ENCODE data around the gene GALNT1.

Gene GALNT1

DNA sequence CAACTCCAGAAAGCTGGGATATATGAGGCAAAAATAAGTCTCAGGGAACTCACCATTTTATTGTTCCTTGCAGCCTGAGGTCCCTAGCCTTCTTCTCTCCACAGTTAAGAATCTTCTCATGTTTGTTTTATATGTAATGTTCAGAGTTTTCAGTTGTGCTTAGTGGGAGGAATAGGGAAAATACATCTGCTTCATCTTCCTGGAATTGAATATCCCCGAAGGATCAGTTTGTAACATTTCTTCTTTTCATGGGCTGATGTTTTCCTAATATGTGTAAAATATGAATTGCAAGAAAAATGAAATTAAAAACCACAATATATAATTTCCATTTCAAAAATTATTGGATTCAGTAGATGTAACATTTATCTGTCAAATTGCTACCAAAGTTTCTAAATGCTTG is 8.0 kb downstream of the GALNT1 start:
- Histone ChIP-seq H3K9ac (ENCODE audit: low read length) (no peak overlapping the region), H3K4me2 (ENCODE audit: low read depth, low read length, poor library complexity, severe bottlenecking) (no peak overlapping the region), H2AFZ (ENCODE audit: low read depth, low read length, severe bottlenecking) (no peak overlapping the region), H3K9me3 (ENCODE audit: insufficient read depth, low read length) (no peaks in the 10 kb centered on the region), H3F3A (ENCODE audit: insufficient read depth) (no peaks in the 10 kb centered on the region), H3K27ac (ENCODE audit: low read depth, low read length) (no peak overlapping the region), H3K9me2 (replicated peaks; ENCODE audit: insufficient read depth, low read length) (no peaks in the 10 kb centered on the region), H3K79me2 (ENCODE audit: insufficient read depth, low read length) (peaks cover 17% of the 10 kb centered on the region), H3K4me3 (ENCODE audit: insufficient read depth, low read length, poor library complexity, severe bottlenecking) (no peak overlapping the region), H4K20me1 (ENCODE audit: low read depth, low read length) (peaks cover 11% of the 10 kb centered on the region; the same call in 1 of the 2 replicates), H3K27me3 (ENCODE audit: low read length) (no peaks in the 10 kb centered on the region), H3K36me3 (ENCODE audit: low read length) (0 out of 2 replicates have a peak, but pooled peaks cover 5% of the 10 kb centered on the region)
- no peak for TF ChIP-seq EZH2phosphoT487 (conservative IDR thresholded peaks at IDR 0.05; ENCODE audit: low read length)
- TF ChIP-seq, protein P1, sequence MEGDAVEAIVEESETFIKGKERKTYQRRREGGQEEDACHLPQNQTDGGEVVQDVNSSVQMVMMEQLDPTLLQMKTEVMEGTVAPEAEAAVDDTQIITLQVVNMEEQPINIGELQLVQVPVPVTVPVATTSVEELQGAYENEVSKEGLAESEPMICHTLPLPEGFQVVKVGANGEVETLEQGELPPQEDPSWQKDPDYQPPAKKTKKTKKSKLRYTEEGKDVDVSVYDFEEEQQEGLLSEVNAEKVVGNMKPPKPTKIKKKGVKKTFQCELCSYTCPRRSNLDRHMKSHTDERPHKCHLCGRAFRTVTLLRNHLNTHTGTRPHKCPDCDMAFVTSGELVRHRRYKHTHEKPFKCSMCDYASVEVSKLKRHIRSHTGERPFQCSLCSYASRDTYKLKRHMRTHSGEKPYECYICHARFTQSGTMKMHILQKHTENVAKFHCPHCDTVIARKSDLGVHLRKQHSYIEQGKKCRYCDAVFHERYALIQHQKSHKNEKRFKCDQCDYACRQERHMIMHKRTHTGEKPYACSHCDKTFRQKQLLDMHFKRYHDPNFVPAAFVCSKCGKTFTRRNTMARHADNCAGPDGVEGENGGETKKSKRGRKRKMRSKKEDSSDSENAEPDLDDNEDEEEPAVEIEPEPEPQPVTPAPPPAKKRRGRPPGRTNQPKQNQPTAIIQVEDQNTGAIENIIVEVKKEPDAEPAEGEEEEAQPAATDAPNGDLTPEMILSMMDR (IDR thresholded peaks at IDR 0.05; ENCODE audit: insufficient read depth, low read length, poor library complexity, severe bottlenecking) = no peak

DNA sequence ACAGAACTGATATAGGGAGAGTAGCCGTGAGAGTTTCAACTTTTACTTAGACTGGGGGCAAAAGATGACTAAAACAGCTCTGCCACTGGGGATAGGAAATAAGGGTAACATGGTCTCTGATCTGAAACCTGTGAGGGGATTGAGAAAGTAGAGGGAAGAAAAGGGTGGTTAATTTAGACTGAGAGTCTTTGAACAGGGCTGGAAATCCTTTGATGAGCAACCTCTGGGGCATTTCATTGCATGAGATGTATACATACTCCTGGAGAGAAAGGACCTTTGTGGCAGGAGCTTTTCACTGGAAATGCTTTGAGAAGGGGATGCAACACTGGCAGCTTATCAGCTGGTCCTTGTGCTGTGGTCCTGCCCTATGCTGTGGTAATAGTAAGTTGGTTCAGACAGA is 9.4 kb downstream of the GALNT1 start:
- TF ChIP-seq EZH2phosphoT487 (conservative IDR thresholded peaks at IDR 0.05; ENCODE audit: low read length) = no peak
- TF ChIP-seq, protein P1 (IDR thresholded peaks at IDR 0.05; ENCODE audit: insufficient read depth, low read length, poor library complexity, severe bottlenecking) = no peak
- H3K4me2 ChIP-seq (ENCODE audit: low read depth, low read length, poor library complexity, severe bottlenecking) = no peak overlapping the region
- no peaks in the 10 kb centered on the region for H3F3A ChIP-seq (ENCODE audit: insufficient read depth)
- no peaks in the 10 kb centered on the region for H3K36me3 ChIP-seq (ENCODE audit: low read length)
- H4K20me1 ChIP-seq (ENCODE audit: low read depth, low read length) = peaks cover 11% of the 10 kb centered on the region; the same call in 1 of the 2 replicates
- H2AFZ ChIP-seq (ENCODE audit: low read depth, low read length, severe bottlenecking) = no peak overlapping the region
- no peaks in the 10 kb centered on the region for H3K9me2 ChIP-seq (replicated peaks; ENCODE audit: insufficient read depth, low read length)
- no peak overlapping the region for H3K4me3 ChIP-seq (ENCODE audit: insufficient read depth, low read length, poor library complexity, severe bottlenecking)
- H3K79me2 ChIP-seq (ENCODE audit: insufficient read depth, low read length) = peaks cover 18% of the 10 kb centered on the region
- no peak overlapping the region for H3K9ac ChIP-seq (ENCODE audit: low read length)
- no peaks in the 10 kb centered on the region for H3K27me3 ChIP-seq (ENCODE audit: low read length)
- no peaks in the 10 kb centered on the region for H3K9me3 ChIP-seq (ENCODE audit: insufficient read depth, low read length)
- H3K27ac ChIP-seq (ENCODE audit: low read depth, low read length) = no peak overlapping the region

DNA sequence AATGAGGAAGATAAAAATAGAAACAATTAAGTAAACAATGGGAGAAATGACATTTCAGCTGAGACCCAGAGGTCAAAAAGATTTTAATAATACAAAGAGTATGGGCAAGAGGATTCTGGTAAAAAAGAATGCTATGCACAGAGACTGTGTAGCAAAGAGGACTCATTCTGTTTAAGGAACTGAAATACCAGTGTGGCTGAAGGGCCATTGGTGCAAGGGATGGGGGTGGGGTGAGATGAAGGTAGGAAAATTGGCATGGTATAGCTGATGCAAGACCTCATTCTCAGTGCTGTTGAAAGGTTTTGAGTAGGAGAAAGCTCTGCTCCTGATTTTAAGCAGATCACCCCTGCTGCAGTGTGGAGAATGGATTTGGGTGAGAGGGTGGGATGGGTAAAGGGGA is 10.8 kb downstream of the GALNT1 start:
- Histone ChIP-seq H4K20me1 (ENCODE audit: low read depth, low read length) (peaks cover 11% of the 10 kb centered on the region; the same call in 1 of the 2 replicates), H3K79me2 (ENCODE audit: insufficient read depth, low read length) (peaks cover 21% of the 10 kb centered on the region), H3K9me3 (ENCODE audit: insufficient read depth, low read length) (no peaks in the 10 kb centered on the region), H3K36me3 (ENCODE audit: low read length) (no peaks in the 10 kb centered on the region), H3K4me3 (ENCODE audit: insufficient read depth, low read length, poor library complexity, severe bottlenecking) (no peak overlapping the region), H3K4me2 (ENCODE audit: low read depth, low read length, poor library complexity, severe bottlenecking) (peak overlapping the region; percentile 2), H3K27ac (ENCODE audit: low read depth, low read length) (no peak overlapping the region), H3K9me2 (replicated peaks; ENCODE audit: insufficient read depth, low read length) (no peaks in the 10 kb centered on the region), H3K27me3 (ENCODE audit: low read length) (no peaks in the 10 kb centered on the region), H3K9ac (ENCODE audit: low read length) (no peak overlapping the region), H2AFZ (ENCODE audit: low read depth, low read length, severe bottlenecking) (no peak overlapping the region), H3F3A (ENCODE audit: insufficient read depth) (no peaks in the 10 kb centered on the region)
- no peak for TF ChIP-seq EZH2phosphoT487 (conservative IDR thresholded peaks at IDR 0.05; ENCODE audit: low read length)
- TF ChIP-seq, protein P1 (IDR thresholded peaks at IDR 0.05; ENCODE audit: insufficient read depth, low read length, poor library complexity, severe bottlenecking) = no peak

Measured in SU-DHL-6 (cell line).